GM18499 (cell line): ENCODE results near the gene PPP2R5C.
"Not testable (repeated sequence)": the region's sequence is repeated elsewhere in the genome, so short reads cannot be mapped to it uniquely, and the experiment has no call there.

Source experiments
- ATAC-seq: cut with Tn5 transposase; IDR thresholded peaks from one replicate; pipeline ENCODE4 v1.9.1; 2021; ENCODE audit warnings: moderate number of reproducible peaks; ENCODE audit not compliant: insufficient read depth, unreplicated experiment

PPP2R5C gene

DNA sequence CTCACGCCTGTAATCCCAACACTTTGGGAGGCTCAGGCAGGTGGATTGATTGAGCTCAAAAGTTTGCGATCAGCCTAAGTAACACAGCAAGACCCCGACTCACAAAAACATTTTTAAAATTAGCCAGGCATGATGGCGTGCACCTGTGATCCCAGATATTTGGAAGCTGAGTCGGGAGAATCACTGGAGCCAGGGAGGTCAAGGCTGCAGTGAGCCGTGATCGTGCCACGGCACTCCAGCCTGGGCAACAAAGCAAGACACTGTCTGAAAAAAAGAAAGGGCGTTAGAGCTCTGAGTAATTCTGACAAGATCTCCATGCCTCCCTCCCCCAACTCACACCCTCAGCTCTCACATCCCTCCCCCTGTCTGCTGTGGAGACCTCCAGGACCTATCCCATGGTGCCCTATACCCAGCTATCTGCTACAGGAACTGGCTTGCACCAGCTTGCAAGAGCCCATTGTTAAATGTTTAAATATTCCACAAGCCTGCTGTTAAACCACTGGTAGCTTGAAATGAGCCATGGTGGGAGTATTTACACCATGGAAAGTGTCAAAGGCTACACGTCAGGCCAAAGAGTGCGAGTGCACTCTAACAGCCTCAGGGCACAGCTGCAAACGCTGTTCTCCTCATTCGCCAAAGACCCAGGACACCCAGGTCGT, 35.1 kb upstream of the PPP2R5C start:
- no peak for ATAC-seq

- no peak for ATAC-seq
Measured at GRCh38 chr14:101726954-101727302, 34.6 kb upstream of the PPP2R5C start.

DNA sequence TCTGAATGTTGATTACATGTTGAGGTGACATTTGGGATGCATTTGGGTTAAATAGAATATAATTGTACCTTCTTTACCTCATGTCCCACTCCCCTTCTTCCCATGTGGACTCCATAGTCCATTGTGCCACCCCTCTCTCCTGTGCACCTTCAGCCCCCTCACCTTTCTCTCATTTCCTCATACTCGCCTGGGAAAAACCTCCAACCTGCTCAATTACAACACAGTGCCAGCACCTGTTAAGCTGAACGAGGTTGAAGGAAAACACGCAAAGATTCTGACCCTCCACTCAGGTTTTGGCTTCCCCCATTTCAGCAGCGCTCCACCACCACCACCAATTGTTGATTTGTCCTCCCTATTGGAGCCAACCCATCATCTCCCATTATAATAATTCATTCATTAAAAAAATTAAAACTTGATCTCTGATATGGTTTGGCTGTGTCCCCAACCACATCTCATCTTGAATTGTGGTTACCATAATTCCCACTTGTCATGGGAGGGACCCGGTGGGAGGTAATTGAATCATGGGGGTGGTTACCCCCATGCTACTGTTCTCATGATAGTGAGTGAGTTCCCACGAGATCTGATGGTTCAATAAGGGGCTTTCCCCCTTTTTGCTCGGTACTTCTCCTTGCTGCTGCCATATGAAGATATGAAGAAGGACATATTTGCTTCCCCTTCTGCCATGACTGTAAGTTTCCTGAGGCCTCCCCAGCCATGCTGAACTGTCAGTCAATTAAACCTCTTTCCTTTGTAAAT, 33.7 kb upstream of the PPP2R5C start:
- ATAC-seq: no peak

DNA sequence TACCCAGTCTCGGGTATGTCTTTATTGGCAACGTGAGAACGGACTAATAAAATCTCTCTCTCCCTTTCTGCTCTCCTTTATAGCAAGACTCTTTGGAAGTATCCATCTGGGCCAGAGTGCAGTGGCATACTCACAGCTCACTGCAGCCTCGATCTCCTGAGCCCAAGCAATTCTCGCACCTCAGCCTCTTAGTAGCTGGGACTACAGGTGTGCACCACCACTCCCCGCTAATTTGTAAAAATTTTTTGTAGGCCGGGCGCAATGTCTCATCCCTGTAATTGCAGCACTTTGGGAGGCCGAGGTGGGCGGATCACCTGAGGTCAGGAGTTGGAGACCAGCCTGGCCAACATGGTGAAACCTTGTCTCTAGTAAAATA, 33.2 kb upstream of the PPP2R5C start:
- no peak for ATAC-seq

- ATAC-seq: no peak
Measured at GRCh38 chr14:101729382-101729781, 32.1 kb upstream of the PPP2R5C start.

DNA sequence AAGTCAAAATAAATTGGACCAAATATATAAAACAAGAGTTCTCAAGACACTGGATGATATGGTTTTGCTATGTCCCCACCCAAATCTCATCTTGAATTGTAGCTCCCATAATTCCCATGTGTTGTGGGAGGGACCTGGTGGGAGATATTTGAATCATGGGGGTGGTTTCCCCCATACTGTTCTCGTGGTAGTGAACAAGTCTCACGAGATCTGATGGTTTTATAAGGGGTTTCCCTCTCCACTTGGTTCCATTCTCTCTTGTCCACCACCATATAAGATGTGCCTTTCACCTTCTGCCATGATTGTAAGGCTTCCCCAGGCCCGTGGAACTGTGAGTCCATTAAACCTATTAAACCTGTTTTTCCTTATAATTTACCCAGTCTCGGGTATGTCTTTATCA, 31.4 kb upstream of the PPP2R5C start:
- not testable (repeated sequence) for ATAC-seq

GRCh38 chr14:101730626-101731186, 30.8 kb upstream of the PPP2R5C start:
- no peak for ATAC-seq

GRCh38 chr14:101731187-101732080, 30.1 kb upstream of the PPP2R5C start:
- ATAC-seq: peak; percentile 55

DNA sequence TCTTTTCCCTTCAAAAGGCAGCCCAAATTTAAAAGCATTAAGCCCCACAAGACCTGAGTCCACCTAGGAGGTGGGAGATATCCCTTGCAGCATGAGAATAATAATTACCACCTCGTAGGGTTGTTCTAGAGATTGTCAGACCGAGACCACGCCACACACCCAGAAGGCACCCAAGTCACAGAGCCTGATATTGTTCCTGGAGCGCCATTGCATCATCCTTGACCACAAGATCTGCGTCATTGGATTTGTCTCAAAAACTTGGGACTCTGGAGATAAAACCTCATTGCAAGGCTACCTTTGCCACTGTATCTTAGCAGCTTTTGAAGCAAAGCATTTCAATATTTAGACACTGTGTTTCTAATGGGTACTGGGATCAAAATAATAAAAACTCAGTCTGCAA, 29.4 kb upstream of the PPP2R5C start:
- no peak for ATAC-seq

- ATAC-seq: no peak
Measured at GRCh38 chr14:101733211-101733610, 28.3 kb upstream of the PPP2R5C start.

DNA sequence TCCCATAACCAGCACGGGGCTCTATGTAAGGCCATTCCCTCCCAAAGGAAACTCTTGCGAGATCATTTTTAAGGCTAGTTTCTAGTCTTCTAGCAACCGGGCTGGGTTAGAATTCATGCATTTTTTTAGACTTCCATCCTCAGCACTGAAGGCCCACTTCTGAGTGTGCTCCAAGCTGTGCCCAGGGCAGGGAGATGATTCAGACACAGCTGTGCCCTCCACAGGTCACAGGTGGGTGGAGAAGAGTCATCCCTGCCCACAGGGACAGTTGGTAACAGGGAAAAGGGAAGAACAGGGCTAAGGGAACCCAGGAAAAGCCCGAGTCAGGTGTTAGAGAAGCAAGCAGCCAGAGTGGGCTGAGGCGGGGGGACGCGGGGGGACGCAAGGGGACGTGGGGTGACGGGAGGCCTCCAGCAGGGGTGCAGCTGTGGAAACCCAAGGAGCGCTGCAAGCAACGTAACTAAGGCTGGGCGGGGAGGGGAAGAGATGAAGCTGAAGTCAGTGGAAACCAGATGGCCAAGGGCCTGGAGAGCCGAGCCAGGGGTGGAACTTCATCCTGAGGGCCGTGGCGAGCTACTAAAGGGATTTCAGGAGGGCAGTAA, 27.2 kb upstream of the PPP2R5C start:
- ATAC-seq: no peak

DNA sequence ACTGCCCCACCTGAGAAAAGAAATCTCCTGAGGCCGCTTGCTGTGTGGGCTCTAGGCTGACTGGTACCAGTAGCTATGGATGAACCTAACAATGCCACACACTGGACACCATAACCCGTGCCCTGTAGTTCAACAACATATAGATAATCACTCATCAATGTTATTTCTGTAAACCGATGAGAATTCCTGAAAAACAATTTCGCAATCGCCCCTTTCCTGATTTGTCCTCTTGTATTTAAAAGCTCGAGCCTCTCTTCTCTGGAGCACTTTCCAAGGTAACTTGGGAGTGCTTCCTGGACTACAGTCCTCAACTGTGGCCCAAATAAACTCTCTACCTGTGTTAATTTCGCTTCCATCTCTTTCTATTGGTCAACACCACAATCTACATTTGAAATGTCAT, 26.1 kb upstream of the PPP2R5C start:
- no peak for ATAC-seq

- no peak for ATAC-seq
Measured at GRCh38 chr14:101736071-101736470, 25.4 kb upstream of the PPP2R5C start.

DNA sequence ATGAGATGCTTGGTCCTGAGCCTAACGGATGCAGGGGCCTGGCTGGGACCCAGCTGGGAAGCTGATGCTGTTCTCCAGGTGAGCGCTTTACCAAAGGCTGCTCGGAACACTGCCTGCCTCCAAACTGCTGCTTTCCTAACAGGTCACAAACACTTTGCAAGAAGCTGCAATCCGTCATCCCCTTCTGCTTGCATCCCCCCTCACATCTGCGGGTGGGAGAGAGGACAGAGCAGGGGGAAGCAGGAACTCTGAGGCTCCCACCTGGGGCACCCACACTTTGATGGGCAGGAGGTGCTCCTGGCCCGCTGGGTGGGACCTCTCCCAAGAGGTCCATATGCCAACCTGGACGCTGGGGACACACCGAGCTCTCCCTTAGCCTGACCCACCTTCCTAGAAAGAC, 24.9 kb upstream of the PPP2R5C start:
- no peak for ATAC-seq

DNA sequence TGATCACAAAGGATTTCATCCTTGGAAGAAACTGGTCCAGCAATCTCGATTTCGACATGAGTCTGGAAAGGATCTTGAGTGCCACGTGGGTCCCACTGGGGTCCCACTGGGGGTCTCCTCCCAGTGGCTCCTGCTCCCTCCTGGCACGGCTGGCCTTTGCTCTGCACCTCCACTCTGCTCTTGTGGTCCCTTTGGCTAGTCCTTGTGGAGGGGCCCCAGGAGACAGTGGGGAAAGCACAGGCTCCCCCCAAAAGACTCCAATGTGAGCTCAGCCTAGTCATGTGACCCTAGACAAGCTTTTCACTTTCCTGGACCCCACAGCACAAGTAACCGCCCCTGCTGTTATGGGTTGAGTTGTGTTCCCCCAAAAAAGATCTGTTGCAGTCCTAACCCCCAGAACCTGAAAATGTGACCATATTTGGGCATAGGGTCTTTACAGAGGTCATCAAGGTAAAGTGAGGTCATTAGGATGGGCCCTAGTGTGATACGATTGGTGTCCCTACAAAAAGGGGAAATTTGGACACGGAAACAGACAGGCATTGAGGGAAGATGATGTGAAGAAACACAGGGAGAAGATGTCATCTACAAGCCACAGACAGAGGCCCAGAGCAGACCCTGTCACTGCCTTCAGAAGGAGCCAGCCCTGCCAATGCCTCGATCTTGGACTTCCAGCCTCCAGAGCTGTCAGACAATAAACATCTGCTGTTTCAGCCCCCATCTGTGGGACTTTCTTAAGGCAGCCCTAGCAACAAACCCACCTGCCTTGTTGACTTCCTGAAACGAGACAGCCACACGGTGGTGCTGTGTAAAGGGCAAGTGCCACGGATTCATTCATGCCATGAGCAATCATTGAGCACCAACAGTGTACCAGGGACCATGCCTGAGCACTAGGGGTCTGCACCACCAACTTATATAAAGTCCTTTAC, 23.8 kb upstream of the PPP2R5C start:
- no peak for ATAC-seq

- ATAC-seq: no peak
Measured at GRCh38 chr14:101738703-101739320, 22.7 kb upstream of the PPP2R5C start.

GRCh38 chr14:101739446-101740141, 21.9 kb upstream of the PPP2R5C start:
- no peak for ATAC-seq

DNA sequence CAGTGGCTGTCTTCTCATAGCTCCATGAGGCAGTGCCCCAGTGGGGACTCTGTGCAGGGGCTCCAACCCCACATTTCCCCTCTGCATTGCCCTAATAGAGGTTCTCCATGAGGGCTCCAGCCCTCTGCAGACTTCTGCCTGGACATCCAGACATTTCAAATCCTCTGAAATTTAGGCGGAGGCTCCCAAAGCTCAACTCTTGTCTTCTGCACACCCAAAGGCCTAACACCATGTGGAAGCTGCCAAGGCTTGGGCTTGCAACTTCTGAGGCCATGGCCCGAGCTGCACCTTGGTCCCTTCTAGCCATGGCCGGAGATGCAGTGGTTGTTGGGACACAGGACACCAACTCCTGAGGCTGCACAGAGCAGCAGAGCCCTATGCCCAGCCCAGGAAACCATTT, 20.5 kb upstream of the PPP2R5C start:
- no peak for ATAC-seq
